OCI-LY3 (cell line): ENCODE measurements around the gene LITAF.

Experiments
- H2AFZ ChIP-seq: fragments of 200-600, 300-600 bp; shearing (Covaris generic); 2 replicates; pipeline ENCODE4 v1.6.0; 2014; ENCODE audit warnings: antibody characterized with exemption, low read depth, low read length
- H3K27ac ChIP-seq: fragments of 200-600, 300-600 bp; sonication (generic); 2 replicates; pipeline ENCODE4 v1.5.1; 2014; ENCODE audit warnings: mild to moderate bottlenecking, low read length, moderate library complexity, mixed read lengths
- H3K27me3 ChIP-seq: fragments of 200-600, 300-600 bp; sonication (generic); 2 replicates; pipeline ENCODE4 v1.6.1; 2014; ENCODE audit warnings: low read depth, low read length, mixed read lengths
- H3K36me3 ChIP-seq: fragments of 200-600, 300-600 bp; sonication (generic); replicated peaks from 2 replicates; pipeline ENCODE3; 2014; ENCODE audit warnings: low read depth, low read length, mixed read lengths
- H3K4me1 ChIP-seq: fragments of 300-600, 200-600 bp; sonication (generic); 2 replicates; pipeline ENCODE4 v1.6.1; 2014; ENCODE audit warnings: low read length, mixed read lengths
- H3K4me2 ChIP-seq: fragments of 200-600, 300-600 bp; sonication (generic); 2 replicates; pipeline ENCODE4 v1.6.1; 2014; ENCODE audit warnings: low read length, mixed read lengths
- H3K4me3 ChIP-seq: fragments of 300-600, 200-600 bp; sonication (generic); 2 replicates; pipeline ENCODE4 v1.5.1; 2014; ENCODE audit warnings: antibody characterized with exemption, mild to moderate bottlenecking, low read length, moderate library complexity
- H3K79me2 ChIP-seq: fragments of 300-600, 200-600 bp; shearing (Covaris generic); 2 replicates; pipeline ENCODE4 v1.6.1; 2014; ENCODE audit warnings: mild to moderate bottlenecking, low read length, mixed read lengths
- H3K9ac ChIP-seq: fragments of 300-600, 200-600 bp; shearing (Covaris generic); 2 replicates; pipeline ENCODE4 v1.6.0; 2014; ENCODE audit warnings: mild to moderate bottlenecking, low read length, moderate library complexity
- H3K9me3 ChIP-seq: fragments of 200-600, 300-600 bp; shearing (Covaris generic); 2 replicates; pipeline ENCODE4 v1.6.1; 2014; ENCODE audit warnings: low read length, mixed read lengths; ENCODE audit not compliant: insufficient read depth
- H4K20me1 ChIP-seq: fragments of 200-600, 300-600 bp; sonication (generic); 2 replicates; pipeline ENCODE4 v1.6.1; 2016; ENCODE audit warnings: low read length, mixed read lengths; ENCODE audit not compliant: insufficient read depth
- EZH2phosphoT487 ChIP-seq: fragments of 200-600 bp; shearing (Covaris generic); IDR thresholded peaks from 2 replicates; pipeline ENCODE4 v1.6.1; 2018; ENCODE audit warnings: antibody characterized with exemption, mixed run types, low read depth
- TF ChIP-seq, protein P1 (sequence below): fragments of 200-600, 300-600 bp; sonication (generic); IDR thresholded peaks from 2 replicates; pipeline ENCODE4 v1.5.1; 2014; ENCODE audit warnings: antibody characterized with exemption, low read length, low read depth

LITAF gene

DNA sequence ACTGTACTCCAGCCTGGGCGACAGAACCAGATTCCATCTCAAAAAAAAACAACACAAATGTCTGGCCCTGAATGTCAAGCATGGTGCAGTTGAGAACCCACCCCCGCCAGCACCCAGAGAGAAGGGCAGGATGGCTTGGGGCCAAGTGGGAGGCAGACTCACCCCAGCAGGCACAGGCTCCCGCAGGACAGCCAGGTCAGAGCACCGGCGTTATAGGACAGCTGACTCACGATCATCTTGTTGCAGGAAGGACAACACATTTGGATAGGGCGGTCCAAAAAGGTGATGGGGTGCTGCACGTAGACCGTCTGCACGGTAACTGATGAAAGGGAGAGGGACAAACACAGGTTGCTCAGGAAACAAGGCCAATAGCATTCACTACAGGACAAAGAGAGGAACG is 33.3 kb downstream of the LITAF start:
- Histone ChIP-seq H2AFZ (no peak overlapping the region), H3K9me3 (no peaks in the 10 kb centered on the region; the same call in 1 of the 2 replicates), H4K20me1 (peaks cover 13% of the 10 kb centered on the region), H3K4me2 (no peak overlapping the region), H3K27me3 (no peaks in the 10 kb centered on the region), H3K4me3 (no peak overlapping the region), H3K9ac (no peak overlapping the region), H3K36me3 (peaks cover 80% of the 10 kb centered on the region), H3K4me1 (no peaks in the 10 kb centered on the region), H3K79me2 (peaks cover 20% of the 10 kb centered on the region), H3K27ac (no peak overlapping the region)
- TF ChIP-seq, protein P1, sequence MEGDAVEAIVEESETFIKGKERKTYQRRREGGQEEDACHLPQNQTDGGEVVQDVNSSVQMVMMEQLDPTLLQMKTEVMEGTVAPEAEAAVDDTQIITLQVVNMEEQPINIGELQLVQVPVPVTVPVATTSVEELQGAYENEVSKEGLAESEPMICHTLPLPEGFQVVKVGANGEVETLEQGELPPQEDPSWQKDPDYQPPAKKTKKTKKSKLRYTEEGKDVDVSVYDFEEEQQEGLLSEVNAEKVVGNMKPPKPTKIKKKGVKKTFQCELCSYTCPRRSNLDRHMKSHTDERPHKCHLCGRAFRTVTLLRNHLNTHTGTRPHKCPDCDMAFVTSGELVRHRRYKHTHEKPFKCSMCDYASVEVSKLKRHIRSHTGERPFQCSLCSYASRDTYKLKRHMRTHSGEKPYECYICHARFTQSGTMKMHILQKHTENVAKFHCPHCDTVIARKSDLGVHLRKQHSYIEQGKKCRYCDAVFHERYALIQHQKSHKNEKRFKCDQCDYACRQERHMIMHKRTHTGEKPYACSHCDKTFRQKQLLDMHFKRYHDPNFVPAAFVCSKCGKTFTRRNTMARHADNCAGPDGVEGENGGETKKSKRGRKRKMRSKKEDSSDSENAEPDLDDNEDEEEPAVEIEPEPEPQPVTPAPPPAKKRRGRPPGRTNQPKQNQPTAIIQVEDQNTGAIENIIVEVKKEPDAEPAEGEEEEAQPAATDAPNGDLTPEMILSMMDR: no peak
- no peak for TF ChIP-seq EZH2phosphoT487

DNA sequence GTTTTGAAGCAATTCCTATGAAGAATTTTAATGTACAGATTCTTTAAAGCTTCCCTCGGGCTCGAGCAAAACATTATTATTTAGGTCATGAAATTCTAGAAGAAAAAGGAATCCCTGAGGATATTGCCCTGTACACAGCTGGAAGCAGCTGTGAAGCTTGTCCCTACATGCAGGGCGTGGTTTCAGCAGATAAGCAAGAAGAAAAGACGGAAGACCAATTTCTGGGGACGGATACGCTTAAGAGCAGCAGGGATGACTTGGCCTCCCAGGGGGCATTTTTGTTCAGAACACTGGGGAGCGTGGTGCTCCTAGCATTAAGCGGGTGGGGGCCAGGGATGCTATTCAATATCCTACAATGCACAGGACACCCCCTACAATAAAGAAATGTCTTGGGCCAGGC is 34.3 kb downstream of the LITAF start:
- Histone ChIP-seq H3K79me2 (peaks cover 11% of the 10 kb centered on the region; the same call in 1 of the 2 replicates), H3K4me3 (no peak overlapping the region), H2AFZ (no peak overlapping the region), H3K27ac (no peak overlapping the region), H3K27me3 (no peaks in the 10 kb centered on the region), H3K9me3 (no peaks in the 10 kb centered on the region; the same call in 1 of the 2 replicates), H3K4me2 (no peak overlapping the region), H3K36me3 (peaks cover 82% of the 10 kb centered on the region), H3K9ac (no peak overlapping the region), H3K4me1 (no peaks in the 10 kb centered on the region), H4K20me1 (peaks cover 5% of the 10 kb centered on the region; the same call in 1 of the 2 replicates)
- TF ChIP-seq, protein P1: no peak
- no peak for TF ChIP-seq EZH2phosphoT487

DNA sequence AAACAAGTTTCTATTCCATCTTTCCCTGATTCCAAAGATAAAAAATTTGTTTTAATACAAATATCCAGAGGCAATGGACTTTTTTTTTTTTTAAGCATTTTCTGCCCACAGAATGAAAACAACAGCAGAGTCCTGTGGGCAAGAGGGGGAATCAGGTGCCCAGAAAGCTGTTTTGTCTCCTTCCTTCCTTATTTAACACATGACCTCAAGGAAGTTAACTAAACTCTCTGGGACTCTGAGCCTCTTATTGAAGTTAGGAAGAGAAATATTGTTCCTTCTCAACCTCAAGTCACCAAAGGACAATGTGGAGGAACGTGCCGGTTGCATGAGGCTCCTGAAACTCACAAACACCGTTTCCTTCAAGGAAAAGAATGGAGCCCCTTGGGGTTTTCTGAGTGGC is 34.9 kb downstream of the LITAF start:
- TF ChIP-seq, protein P1: no peak
- TF ChIP-seq EZH2phosphoT487: no peak
- H3K9me3 ChIP-seq: no peaks in the 10 kb centered on the region; the same call in 1 of the 2 replicates
- H3K9ac ChIP-seq: no peak overlapping the region
- H3K27me3 ChIP-seq: no peaks in the 10 kb centered on the region
- H3K79me2 ChIP-seq: peaks cover 7% of the 10 kb centered on the region; the same call in 1 of the 2 replicates
- peaks cover 80% of the 10 kb centered on the region for H3K36me3 ChIP-seq
- no peak overlapping the region for H2AFZ ChIP-seq
- no peak overlapping the region for H3K4me3 ChIP-seq
- H3K4me1 ChIP-seq: no peaks in the 10 kb centered on the region
- no peak overlapping the region for H3K27ac ChIP-seq
- H4K20me1 ChIP-seq: no peaks in the 10 kb centered on the region
- no peak overlapping the region for H3K4me2 ChIP-seq

DNA sequence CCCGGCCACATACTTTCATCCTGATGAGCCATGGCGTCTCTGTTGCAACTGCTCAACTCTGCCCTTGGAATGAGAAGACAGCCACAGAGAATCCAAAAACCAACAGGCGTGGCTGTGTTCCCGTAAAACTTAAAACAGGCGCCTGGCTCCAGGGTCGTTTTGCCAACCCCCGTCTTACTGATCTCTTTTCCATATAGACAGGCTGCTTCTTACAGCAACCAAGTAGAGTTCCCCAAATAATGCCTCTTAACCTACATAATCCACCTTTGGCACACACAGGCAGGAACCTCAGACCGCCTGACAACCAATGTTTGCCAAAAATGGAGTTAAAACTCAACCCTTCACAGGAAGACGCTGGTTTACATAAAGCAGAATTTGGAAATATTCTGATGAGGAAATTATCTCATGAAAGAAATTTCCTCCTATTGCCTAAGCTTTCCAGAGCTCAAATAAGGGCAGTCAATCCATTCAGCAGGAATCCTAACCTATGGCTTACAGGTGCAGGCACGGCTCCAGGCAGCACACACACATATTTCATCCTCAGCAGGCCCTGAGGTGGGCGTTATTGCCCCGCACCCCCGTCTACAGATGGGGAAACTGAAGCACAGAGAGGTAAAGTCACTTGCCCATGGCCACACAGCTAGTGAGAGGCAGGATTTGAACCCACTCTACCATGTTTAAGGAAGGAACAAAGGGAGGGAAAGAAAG is 35.8 kb downstream of the LITAF start:
- Histone ChIP-seq H3K79me2 (no peaks in the 10 kb centered on the region), H3K4me1 (no peaks in the 10 kb centered on the region), H3K9ac (no peak overlapping the region), H3K4me2 (no peak overlapping the region), H3K27me3 (no peaks in the 10 kb centered on the region), H2AFZ (no peak overlapping the region), H3K27ac (no peak overlapping the region), H3K36me3 (peaks cover 71% of the 10 kb centered on the region), H4K20me1 (no peaks in the 10 kb centered on the region), H3K9me3 (no peaks in the 10 kb centered on the region), H3K4me3 (no peak overlapping the region)
- TF ChIP-seq EZH2phosphoT487: no peak
- TF ChIP-seq, protein P1: no peak
